ENCODE measurements around the gene MTR. TPM values are rescaled to one million over a fixed set of nuclear protein-coding genes. Genes with fewer than 3 reads are reported as not detected.
A peak's percentile ranks its signal among the peaks of the same experiment; 100 is the strongest.

Gene MTR
- total and polyA plus RNA-seq, 9 of the 15 experiments (the other 6 are each of a cell fraction or from before 2014, with no cell fraction given) = 3.4 to 44.3 (median 20.3) TPM

DNA sequence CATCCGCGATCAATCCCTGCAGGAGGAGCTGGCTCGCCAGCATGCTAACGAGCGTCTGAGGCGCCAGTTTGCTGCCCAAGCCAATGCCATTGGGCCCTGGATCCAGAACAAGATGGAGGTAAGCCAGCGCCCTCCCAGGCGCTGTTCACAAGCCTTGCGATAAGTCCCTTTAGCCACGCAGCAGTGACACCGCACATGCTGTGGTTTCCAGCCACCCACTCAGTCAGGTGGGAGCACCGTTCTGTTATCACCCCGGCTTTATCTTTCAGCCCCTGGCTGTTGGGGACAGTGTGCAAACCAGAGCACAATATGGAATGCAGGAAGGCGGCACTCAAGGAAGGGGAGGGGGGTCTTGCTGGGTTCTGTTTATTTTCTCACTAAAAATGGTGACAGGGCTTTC, 41.1 kb upstream of the MTR start (continued):
- TF ChIP-seq, protein P1, sequence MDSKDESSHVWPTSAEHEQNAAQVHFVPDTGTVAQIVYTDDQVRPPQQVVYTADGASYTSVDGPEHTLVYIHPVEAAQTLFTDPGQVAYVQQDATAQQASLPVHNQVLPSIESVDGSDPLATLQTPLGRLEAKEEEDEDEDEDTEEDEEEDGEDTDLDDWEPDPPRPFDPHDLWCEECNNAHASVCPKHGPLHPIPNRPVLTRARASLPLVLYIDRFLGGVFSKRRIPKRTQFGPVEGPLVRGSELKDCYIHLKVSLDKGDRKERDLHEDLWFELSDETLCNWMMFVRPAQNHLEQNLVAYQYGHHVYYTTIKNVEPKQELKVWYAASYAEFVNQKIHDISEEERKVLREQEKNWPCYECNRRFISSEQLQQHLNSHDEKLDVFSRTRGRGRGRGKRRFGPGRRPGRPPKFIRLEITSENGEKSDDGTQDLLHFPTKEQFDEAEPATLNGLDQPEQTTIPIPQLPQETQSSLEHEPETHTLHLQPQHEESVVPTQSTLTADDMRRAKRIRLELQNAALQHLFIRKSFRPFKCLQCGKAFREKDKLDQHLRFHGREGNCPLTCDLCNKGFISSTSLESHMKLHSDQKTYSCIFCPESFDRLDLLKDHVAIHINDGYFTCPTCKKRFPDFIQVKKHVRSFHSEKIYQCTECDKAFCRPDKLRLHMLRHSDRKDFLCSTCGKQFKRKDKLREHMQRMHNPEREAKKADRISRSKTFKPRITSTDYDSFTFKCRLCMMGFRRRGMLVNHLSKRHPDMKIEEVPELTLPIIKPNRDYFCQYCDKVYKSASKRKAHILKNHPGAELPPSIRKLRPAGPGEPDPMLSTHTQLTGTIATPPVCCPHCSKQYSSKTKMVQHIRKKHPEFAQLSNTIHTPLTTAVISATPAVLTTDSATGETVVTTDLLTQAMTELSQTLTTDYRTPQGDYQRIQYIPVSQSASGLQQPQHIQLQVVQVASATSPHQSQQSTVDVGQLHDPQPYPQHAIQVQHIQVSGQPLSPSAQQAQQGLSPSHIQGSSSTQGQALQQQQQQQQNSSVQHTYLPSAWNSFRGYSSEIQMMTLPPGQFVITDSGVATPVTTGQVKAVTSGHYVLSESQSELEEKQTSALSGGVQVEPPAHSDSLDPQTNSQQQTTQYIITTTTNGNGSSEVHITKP (IDR thresholded peaks at IDR 0.05; ENCODE audit: partially characterized antibody) = no peak
- TF ChIP-seq, protein P2, sequence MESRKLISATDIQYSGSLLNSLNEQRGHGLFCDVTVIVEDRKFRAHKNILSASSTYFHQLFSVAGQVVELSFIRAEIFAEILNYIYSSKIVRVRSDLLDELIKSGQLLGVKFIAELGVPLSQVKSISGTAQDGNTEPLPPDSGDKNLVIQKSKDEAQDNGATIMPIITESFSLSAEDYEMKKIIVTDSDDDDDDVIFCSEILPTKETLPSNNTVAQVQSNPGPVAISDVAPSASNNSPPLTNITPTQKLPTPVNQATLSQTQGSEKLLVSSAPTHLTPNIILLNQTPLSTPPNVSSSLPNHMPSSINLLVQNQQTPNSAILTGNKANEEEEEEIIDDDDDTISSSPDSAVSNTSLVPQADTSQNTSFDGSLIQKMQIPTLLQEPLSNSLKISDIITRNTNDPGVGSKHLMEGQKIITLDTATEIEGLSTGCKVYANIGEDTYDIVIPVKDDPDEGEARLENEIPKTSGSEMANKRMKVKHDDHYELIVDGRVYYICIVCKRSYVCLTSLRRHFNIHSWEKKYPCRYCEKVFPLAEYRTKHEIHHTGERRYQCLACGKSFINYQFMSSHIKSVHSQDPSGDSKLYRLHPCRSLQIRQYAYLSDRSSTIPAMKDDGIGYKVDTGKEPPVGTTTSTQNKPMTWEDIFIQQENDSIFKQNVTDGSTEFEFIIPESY (CRISPR knock-in tag; IDR thresholded peaks at IDR 0.05) = no peak
- no peak for TF ChIP-seq SAP30 (IDR thresholded peaks at IDR 0.05; ENCODE audit: borderline replicate concordance, insufficient read depth, low read depth, low read length, poor library complexity, severe bottlenecking)
- TF ChIP-seq, protein P3, sequence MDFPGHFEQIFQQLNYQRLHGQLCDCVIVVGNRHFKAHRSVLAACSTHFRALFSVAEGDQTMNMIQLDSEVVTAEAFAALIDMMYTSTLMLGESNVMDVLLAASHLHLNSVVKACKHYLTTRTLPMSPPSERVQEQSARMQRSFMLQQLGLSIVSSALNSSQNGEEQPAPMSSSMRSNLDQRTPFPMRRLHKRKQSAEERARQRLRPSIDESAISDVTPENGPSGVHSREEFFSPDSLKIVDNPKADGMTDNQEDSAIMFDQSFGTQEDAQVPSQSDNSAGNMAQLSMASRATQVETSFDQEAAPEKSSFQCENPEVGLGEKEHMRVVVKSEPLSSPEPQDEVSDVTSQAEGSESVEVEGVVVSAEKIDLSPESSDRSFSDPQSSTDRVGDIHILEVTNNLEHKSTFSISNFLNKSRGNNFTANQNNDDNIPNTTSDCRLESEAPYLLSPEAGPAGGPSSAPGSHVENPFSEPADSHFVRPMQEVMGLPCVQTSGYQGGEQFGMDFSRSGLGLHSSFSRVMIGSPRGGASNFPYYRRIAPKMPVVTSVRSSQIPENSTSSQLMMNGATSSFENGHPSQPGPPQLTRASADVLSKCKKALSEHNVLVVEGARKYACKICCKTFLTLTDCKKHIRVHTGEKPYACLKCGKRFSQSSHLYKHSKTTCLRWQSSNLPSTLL (IDR thresholded peaks at IDR 0.05) = no peak
- TF ChIP-seq BHLHE40 (IDR thresholded peaks at IDR 0.05; ENCODE audit: low read length) = peak; percentile 48; the same call in 1 of the 2 replicates
- no peak for TF ChIP-seq BDP1 (IDR thresholded peaks at IDR 0.05; ENCODE audit: insufficient read depth, insufficient read length)
- TF ChIP-seq ILK (tag; IDR thresholded peaks at IDR 0.05; ENCODE audit: borderline replicate concordance, low read depth) = no peak
- TF ChIP-seq, protein P4, sequence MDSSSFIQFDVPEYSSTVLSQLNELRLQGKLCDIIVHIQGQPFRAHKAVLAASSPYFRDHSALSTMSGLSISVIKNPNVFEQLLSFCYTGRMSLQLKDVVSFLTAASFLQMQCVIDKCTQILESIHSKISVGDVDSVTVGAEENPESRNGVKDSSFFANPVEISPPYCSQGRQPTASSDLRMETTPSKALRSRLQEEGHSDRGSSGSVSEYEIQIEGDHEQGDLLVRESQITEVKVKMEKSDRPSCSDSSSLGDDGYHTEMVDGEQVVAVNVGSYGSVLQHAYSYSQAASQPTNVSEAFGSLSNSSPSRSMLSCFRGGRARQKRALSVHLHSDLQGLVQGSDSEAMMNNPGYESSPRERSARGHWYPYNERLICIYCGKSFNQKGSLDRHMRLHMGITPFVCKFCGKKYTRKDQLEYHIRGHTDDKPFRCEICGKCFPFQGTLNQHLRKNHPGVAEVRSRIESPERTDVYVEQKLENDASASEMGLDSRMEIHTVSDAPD (CRISPR knock-in tag; IDR thresholded peaks at IDR 0.05) = no peak
- no peak for TF ChIP-seq MAFG (tag; conservative IDR thresholded peaks at IDR 0.05)
- TF ChIP-seq, protein P5, sequence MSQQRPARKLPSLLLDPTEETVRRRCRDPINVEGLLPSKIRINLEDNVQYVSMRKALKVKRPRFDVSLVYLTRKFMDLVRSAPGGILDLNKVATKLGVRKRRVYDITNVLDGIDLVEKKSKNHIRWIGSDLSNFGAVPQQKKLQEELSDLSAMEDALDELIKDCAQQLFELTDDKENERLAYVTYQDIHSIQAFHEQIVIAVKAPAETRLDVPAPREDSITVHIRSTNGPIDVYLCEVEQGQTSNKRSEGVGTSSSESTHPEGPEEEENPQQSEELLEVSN (IDR thresholded peaks at IDR 0.05; ENCODE audit: borderline replicate concordance in 1 of 2, extremely low read depth in 1 of 2, insufficient read depth in 1 of 2, insufficient read length in 1 of 2, low read depth in 1 of 2, low read length in 1 of 2, poor library complexity in 1 of 2, severe bottlenecking in 1 of 2) = peak in 1 of 2 experiments; percentile 56
- no peak for TF ChIP-seq THRAP3 (IDR thresholded peaks at IDR 0.05; ENCODE audit: borderline replicate concordance)
- TF ChIP-seq ZNF12 (CRISPR knock-in tag; IDR thresholded peaks at IDR 0.05) = no peak

Measured in K562 (cell line).